Subcutaneous abdominal adipose tissue (tissue), 5 donors: Measurements from ENCODE around the gene RASD1.
A peak's percentile ranks its signal among the peaks of the same experiment; 100 is the strongest.

Experiments
- H3K27ac ChIP-seq: one replicate; pipeline ENCODE4 v1.7.0; 2013; ENCODE audit warnings: low read depth, mild to moderate bottlenecking, inconsistent platforms, low read length, moderate library complexity
- H3K27me3 ChIP-seq, 5 donors: one replicate each; pipeline ENCODE4 v1.7.0; 2013; ENCODE audit warnings: low read length in 5 of 5, inconsistent platforms in 1 of 5; ENCODE audit not compliant: control insufficient read depth in 5 of 5, insufficient read depth in 4 of 5
- H3K36me3 ChIP-seq, 5 donors: one replicate each; pipeline ENCODE4 v1.7.0; 2013; ENCODE audit warnings: low read length in 5 of 5; ENCODE audit not compliant: control insufficient read depth in 5 of 5, insufficient read depth in 5 of 5
- H3K4me1 ChIP-seq, 5 donors: one replicate each; pipeline ENCODE4 v1.7.0; 2013; ENCODE audit warnings: low read length in 5 of 5, mild to moderate bottlenecking in 3 of 5, moderate library complexity in 1 of 5; ENCODE audit not compliant: control insufficient read depth in 5 of 5, insufficient read depth in 5 of 5
- H3K4me3 ChIP-seq, 5 donors: one replicate each; pipeline ENCODE4 v1.7.0; 2013; ENCODE audit warnings: low read length in 5 of 5, low read depth in 1 of 5
- H3K9ac ChIP-seq, 5 donors: one replicate each; pipeline ENCODE4 v1.7.0; 2013; ENCODE audit warnings: low read length in 5 of 5, mild to moderate bottlenecking in 4 of 5, moderate library complexity in 3 of 5
- H3K9me3 ChIP-seq, 5 donors: one replicate each; pipeline ENCODE4 v1.7.0; 2013; ENCODE audit warnings: low read length in 5 of 5; ENCODE audit not compliant: control insufficient read depth in 5 of 5
- donor health status: healthy.
- donor health status: healthy.
- donor health status: healthy.
- donor health status: healthy.
- donor health status: healthy.

RASD1 gene

DNA sequence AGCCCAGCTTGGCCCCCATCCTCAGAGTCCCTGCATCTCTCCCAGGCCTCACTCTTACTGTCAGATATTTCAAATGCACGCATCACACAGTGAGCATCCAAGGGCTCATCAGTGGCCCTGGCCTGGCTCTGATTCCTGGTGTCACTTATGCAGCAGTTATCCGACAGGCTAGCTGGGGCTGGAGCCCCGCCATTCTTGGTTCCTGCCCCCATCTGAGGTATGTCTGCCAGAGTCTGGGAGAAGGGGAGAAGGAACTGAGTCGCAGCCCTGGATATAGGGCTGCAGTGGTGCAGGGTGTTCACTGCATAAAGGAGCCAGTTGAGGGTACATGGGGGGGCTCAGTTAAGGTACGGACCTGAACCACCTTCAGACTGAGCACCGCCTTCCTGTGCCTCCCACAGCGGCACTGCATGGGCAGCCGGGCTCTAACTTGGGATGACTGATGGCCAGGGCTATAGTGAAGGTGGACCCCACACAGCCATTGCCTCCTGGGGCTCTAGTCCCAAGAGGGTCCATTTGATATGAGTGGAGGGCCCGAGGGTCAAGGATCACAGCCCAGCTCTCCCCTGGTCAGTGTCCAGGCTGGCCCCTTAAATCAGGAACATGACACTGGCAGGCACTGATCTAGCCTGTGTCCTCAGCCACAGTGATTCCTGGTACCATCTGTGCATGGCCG, 1.8 kb upstream of the RASD1 start:
- Histone ChIP-seq H3K9ac (no peak overlapping the region), H3K4me3 (no peak overlapping the region), H3K9me3 (no peaks in the 10 kb centered on the region)

DNA sequence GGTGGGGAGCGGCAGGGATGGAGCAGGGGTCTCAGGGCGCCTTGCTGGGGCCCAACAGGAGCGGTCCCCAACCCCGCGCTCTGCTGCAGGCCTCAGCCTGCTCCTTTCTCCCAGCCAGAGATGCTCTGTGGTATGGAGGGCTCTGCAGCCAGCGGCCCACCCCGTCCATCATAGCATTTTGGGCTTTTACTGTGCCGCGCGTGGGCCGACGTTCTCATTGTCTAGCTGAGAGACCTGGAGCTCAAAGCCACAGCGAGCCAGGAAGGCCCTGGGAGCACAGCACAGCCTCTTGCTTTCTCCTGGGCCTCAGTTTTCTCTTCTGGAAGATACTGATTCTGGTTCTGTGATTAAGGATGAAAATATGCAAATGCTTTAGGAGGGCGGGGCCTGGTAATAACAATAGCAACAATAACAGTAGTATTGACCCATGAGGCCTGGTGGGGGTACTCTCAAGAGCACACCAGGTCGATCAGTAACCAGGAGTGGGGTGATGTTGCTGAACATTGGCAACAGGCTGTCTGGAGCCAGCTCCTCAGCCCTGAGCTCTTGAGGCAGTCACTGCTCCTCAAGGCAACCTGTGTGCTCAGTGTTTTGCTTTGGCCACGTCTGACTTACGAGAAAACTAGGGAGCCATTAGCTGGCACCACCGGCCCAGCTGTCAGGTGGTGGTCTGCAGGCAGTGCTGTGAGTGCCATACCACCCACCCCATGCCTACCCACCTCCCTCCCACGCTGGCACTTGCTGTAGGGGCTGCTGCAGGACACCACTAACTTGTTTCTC, 1.1 kb upstream of the RASD1 start:
- Histone ChIP-seq H3K27me3 (no peaks in the 10 kb centered on the region), H3K4me1 (peaks cover 5 to 50% (median 31%) of the 10 kb centered on the region in 5 donors), H3K9me3 (no peaks in the 10 kb centered on the region), H3K36me3 (peaks cover 0 to 8% (median 5%) of the 10 kb centered on the region in 5 donors), H3K9ac (peak overlapping the region in 2 of 5 donors; percentile 30 to 59), H3K27ac (peak overlapping the region; percentile 96), H3K4me3 (peak overlapping the region in 4 of 5 donors; percentile 22 to 97 (median 85))

More for the DNA sequence above, 1.8 kb upstream of the RASD1 start:
- Histone ChIP-seq H3K4me1 (peaks cover 2 to 43% (median 26%) of the 10 kb centered on the region in 5 donors), H3K36me3 (peaks cover 0 to 7% (median 0%) of the 10 kb centered on the region in 5 donors), H3K27me3 (no peaks in the 10 kb centered on the region), H3K27ac (no peak overlapping the region)

DNA sequence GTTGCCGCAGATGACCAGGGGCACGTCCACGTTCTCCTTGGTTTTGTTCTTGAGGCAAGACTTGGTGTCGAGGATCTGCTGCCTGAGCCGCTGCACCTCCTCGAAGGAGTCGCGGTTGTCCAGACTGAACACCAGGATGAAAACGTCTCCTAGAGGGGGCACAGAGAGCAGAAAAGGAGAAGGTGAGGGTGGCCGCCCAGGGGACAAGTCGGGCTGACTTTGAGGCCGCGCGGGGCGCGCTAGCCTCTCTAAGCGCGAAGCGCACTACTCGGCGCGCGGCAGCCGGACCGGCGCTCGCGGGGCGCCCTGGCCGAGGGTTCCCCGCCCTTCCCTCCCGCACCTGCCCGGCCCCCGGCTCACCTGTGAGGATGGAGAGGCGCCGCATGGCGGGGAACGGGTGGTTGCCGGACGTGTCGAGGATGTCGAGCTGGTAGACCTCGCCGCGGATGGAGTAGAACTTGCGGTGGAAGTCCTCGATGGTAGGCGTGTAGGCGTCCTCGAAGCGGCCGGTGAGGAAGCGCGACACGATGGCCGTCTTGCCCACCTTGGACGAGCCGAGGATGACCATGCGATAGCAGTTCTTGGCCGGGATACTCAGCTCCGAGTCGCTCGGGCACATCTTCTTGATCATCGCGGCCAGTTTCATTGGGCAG, 533 bp downstream of the RASD1 start:
- H3K9me3 ChIP-seq: no peaks in the 10 kb centered on the region
- H3K36me3 ChIP-seq: peaks cover 0 to 24% (median 21%) of the 10 kb centered on the region in 5 donors
- peak overlapping the region; percentile 96 for H3K27ac ChIP-seq
- H3K27me3 ChIP-seq: no peaks in the 10 kb centered on the region
- H3K4me1 ChIP-seq: peaks cover 5 to 57% (median 31%) of the 10 kb centered on the region in 5 donors
- H3K4me3 ChIP-seq: peak overlapping the region; percentile 78 to 97 (median 95)
- peak overlapping the region; percentile 66 to 93 (median 77) for H3K9ac ChIP-seq

GRCh38 chr17:17494870-17495535, 1.2 kb downstream of the RASD1 start:
- Histone ChIP-seq H3K27ac (peak overlapping the region; percentile 96), H3K9me3 (no peaks in the 10 kb centered on the region), H3K9ac (peak overlapping the region; percentile 66 to 93 (median 77)), H3K4me1 (peaks cover 5 to 57% (median 31%) of the 10 kb centered on the region in 5 donors), H3K4me3 (peak overlapping the region; percentile 78 to 97 (median 95)), H3K27me3 (no peaks in the 10 kb centered on the region), H3K36me3 (peaks cover 0 to 25% (median 21%) of the 10 kb centered on the region in 5 donors)

DNA sequence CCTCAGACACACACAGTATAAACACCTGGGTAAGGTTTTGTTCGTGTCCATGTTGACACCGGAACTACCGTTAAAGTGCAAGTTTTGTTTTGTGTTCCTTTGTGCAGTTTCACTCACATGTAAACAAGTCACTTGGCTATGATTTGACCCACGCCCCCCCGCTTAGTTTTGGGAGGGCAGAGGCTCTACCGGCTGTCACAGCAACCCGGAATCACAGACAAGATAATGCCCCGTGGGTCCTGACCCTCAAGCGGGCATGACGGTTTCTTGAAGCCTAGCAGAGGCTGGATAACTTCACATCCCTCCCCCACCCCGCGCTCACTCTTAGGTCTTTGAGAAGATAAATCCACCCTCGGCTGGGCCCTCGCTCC, 1.7 kb downstream of the RASD1 start:
- H3K9me3 ChIP-seq: no peaks in the 10 kb centered on the region
- peak overlapping the region; percentile 38 to 93 (median 74) for H3K9ac ChIP-seq
- H3K4me1 ChIP-seq: peaks cover 5 to 57% (median 31%) of the 10 kb centered on the region in 5 donors
- H3K4me3 ChIP-seq: peak overlapping the region; percentile 78 to 97 (median 87)
- peak overlapping the region; percentile 96 for H3K27ac ChIP-seq
- H3K36me3 ChIP-seq: peaks cover 0 to 25% (median 21%) of the 10 kb centered on the region in 5 donors
- H3K27me3 ChIP-seq: no peaks in the 10 kb centered on the region

GRCh38 chr17:17493986-17494466, 2.2 kb downstream of the RASD1 start:
- no peaks in the 10 kb centered on the region for H3K27me3 ChIP-seq
- H3K9ac ChIP-seq: peak overlapping the region in 4 of 5 donors; percentile 7 to 89 (median 70)
- H3K9me3 ChIP-seq: no peaks in the 10 kb centered on the region
- H3K36me3 ChIP-seq: peaks cover 0 to 25% (median 21%) of the 10 kb centered on the region in 5 donors
- peak overlapping the region; percentile 78 to 97 (median 87) for H3K4me3 ChIP-seq
- H3K4me1 ChIP-seq: peaks cover 5 to 57% (median 31%) of the 10 kb centered on the region in 5 donors
- H3K27ac ChIP-seq: peak overlapping the region; percentile 96

DNA sequence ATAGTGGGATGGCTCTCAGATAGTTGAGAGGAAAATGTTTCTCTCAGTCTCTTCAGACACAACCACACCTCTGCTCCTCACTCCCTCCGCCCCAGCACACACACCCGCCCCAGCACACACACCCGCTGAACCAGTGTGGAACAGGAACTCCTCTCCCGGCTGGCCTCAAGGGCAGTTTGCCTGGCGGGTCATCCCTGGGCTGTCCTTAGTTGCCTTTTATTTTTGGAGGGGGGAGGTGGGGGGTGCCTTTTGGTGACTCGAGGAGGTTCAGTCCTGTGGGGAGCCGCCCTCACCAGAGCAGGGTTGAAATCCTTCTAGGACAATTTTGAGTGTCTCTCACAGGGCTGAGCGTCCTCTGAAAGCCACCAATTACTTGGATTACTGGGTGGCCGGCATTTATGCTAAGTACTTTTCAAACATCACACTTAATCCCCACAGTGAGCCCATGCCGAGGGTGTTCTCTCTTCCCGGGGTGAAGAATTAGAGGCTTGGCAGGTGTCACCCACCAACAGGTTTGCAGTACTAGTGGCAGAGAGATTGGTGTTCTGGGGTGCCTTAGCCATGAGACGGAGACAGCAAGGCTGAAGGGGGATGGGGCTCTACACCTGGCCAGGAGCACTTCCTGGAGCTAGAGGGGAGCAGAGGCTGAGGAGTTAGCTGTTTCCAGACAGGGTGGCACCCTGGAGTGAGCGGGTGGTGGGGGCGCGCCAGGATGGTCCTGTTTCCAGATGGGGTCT, 2.8 kb downstream of the RASD1 start:
- peak overlapping the region; percentile 96 for H3K27ac ChIP-seq
- no peaks in the 10 kb centered on the region for H3K27me3 ChIP-seq
- peak overlapping the region; percentile 78 to 97 (median 87) for H3K4me3 ChIP-seq
- no peaks in the 10 kb centered on the region for H3K9me3 ChIP-seq
- peak overlapping the region in 4 of 5 donors; percentile 7 to 89 (median 70) for H3K9ac ChIP-seq
- peaks cover 5 to 57% (median 31%) of the 10 kb centered on the region in 5 donors for H3K4me1 ChIP-seq
- peaks cover 0 to 29% (median 24%) of the 10 kb centered on the region in 5 donors for H3K36me3 ChIP-seq

GRCh38 chr17:17492571-17492970, 3.6 kb downstream of the RASD1 start:
- Histone ChIP-seq H3K36me3 (peaks cover 3 to 38% (median 31%) of the 10 kb centered on the region in 5 donors), H3K9ac (peak overlapping the region in 1 of 5 donors; percentile 49), H3K4me1 (peaks cover 5 to 55% (median 31%) of the 10 kb centered on the region in 5 donors), H3K27ac (peak overlapping the region; percentile 96), H3K27me3 (no peaks in the 10 kb centered on the region), H3K4me3 (peak overlapping the region in 2 of 5 donors; percentile 84 to 95), H3K9me3 (no peaks in the 10 kb centered on the region)

DNA sequence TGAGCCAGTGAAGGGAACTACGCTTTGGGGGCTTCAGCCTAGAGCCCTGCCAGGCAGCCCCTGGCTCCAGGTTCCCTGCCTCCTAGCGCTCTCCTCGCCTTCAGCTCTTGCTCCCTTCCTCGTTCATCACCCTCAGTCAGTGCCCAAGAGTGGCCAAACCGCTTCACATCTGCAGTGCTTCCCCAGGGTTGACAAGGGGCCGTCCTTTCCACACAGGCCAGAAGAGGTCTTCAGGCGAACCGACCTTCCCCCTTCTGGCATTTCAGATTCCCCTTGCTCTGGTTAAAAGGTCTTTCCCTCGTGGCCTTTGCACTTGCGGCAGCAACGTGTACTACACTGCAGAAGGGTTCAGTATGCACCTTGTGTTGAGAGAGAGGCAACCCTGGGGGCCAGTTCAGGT, 4.1 kb downstream of the RASD1 start:
- Histone ChIP-seq H3K27ac (peak overlapping the region; percentile 96), H3K36me3 (peaks cover 4 to 40% (median 34%) of the 10 kb centered on the region in 5 donors), H3K4me1 (peaks cover 5 to 51% (median 27%) of the 10 kb centered on the region in 5 donors), H3K9ac (no peak overlapping the region), H3K9me3 (no peaks in the 10 kb centered on the region), H3K27me3 (no peaks in the 10 kb centered on the region), H3K4me3 (no peak overlapping the region)
